Transverse colon (tissue), 4 donors: Measurements from ENCODE around the gene HSP90AA1. TPM values are rescaled to one million over a fixed set of nuclear protein-coding genes. Genes with fewer than 3 reads are reported as not detected.

Experiments used
- DNase-seq: peaks from one replicate; pipeline ENCODE4 v3.0.0-alpha.2; 2019
- H3K27ac ChIP-seq, 4 donors: fragments of 200-600 bp; sonication (generic); 2 replicates each; pipeline ENCODE4 v1.5.1; 2016 to 2018; ENCODE audit warnings: inconsistent platforms in 4 of 4
- H3K27me3 ChIP-seq: fragments of 200-600 bp; sonication (generic); 2 replicates; pipeline ENCODE4 v1.5.1; 2017; ENCODE audit warnings: inconsistent platforms
- H3K36me3 ChIP-seq, 4 donors: fragments of 200-600 bp; sonication (generic); 2 replicates each; pipeline ENCODE4 v1.5.1; 2017 to 2019; ENCODE audit warnings: inconsistent platforms in 4 of 4
- H3K4me1 ChIP-seq, 4 donors: fragments of 200-600 bp; sonication (generic); 2 replicates each; pipeline ENCODE4 v1.5.1; 2017 to 2020; ENCODE audit warnings: inconsistent platforms in 4 of 4
- H3K4me3 ChIP-seq, 4 donors: fragments of 200-600 bp; sonication (generic); 1 replicate in 1 of 4; 2 replicates in 3 of 4; pipeline versions ENCODE4 v1.5.1 to v1.6.1; 2017 to 2019; ENCODE audit warnings: inconsistent platforms in 4 of 4
- H3K9me3 ChIP-seq, 2 donors: fragments of 200-600 bp; sonication (generic); 2 replicates each; pipeline ENCODE4 v1.5.1; 2017 to 2019; ENCODE audit warnings: inconsistent platforms in 2 of 2
- CTCF ChIP-seq, 5 experiments: fragments of 200-600 bp in 3 of 5; fragments of 450-650 bp in 2 of 5; sonication (generic) in 3 of 5; IDR thresholded peaks; 1 replicate in 2 of 5; 2 replicates in 3 of 5; pipeline ENCODE4 v1.5.1; 2016 to 2017; ENCODE audit warnings: antibody characterized with exemption in 5 of 5, inconsistent platforms in 3 of 5, mild to moderate bottlenecking in 2 of 5, moderate library complexity in 1 of 5
- EP300 ChIP-seq: sonication (generic); formaldehyde crosslinking; IDR thresholded peaks from one replicate; pipeline ENCODE4 v1.6.1; 2017; ENCODE audit warnings: antibody characterized with exemption, low read depth
- POLR2A ChIP-seq: fragments of 450-650 bp; IDR thresholded peaks from one replicate; pipeline ENCODE4 v1.6.1; 2016; ENCODE audit warnings: antibody characterized with exemption, mild to moderate bottlenecking, moderate library complexity
- POLR2AphosphoS5 ChIP-seq, 3 donors: sonication (generic); formaldehyde crosslinking; IDR thresholded peaks; one replicate each; pipeline ENCODE4 v1.6.1; 2016; ENCODE audit warnings: antibody characterized with exemption in 3 of 3
- WGBS, 2 donors: methylation state at CpG; one replicate each; pipeline ENCODE4 v1.1.5; 2018; ENCODE audit warnings: low coverage in 1 of 2; 5-methylcytosine and 5-hydroxymethylcytosine counted together
- in situ Hi-C, 4 donors: fragments of 200-750 bp; cut with MboI; loops; one replicate each; pipeline versions ENCODE4 v1.15.0 to v1.15.1; 2017; ENCODE audit warnings: low sequenced_read_pairs in 3 of 4, low pct_ligation_motif_present in 1 of 4, low pct_unique_long_range_greater_than_20kb in 1 of 4
- intact Hi-C: fragments of 100-400 bp; cut with DNase I; formaldehyde crosslinking; loops from one replicate; pipeline ENCODE4 v1.15.1; 2023; ENCODE audit warnings: low total_unique reads
- total RNA-seq, 4 donors: library from RNA; depleted of rRNA; stranded (reverse); fragments of >200 nt; gene quantifications; one replicate each; pipeline ENCODE4 v1.1.0, GENCODE V29; 2016

Gene HSP90AA1
- total RNA-seq, 4 donors from 2014 or later, result 112 to 347 (median 235) TPM

GRCh38 chr14:102103062-102103695 lies 16.3 kb upstream of the HSP90AA1 start:
- in situ Hi-C loops (no loop called here), intact Hi-C loops (no loop called here)
- Histone ChIP-seq H3K27ac (no peak overlapping the region), H3K4me1 (no peaks in the 10 kb centered on the region), H3K36me3 (no peaks in the 10 kb centered on the region), H3K27me3 (no peaks in the 10 kb centered on the region), H3K9me3 (no peaks in the 10 kb centered on the region), H3K4me3 (no peak overlapping the region)
- WGBS, 2 donors, result 85 to 89% methylated on average over 8 to 10 of the region's 10 CpGs
- TF ChIP-seq EP300 (no peak), CTCF (IDR thresholded peaks at IDR 0.05) (no peak), POLR2A (no peak), POLR2AphosphoS5 (IDR thresholded peaks at IDR 0.05) (no peak)
- no peak for DNase-seq

GRCh38 chr14:102097441-102098135 lies 10.7 kb upstream of the HSP90AA1 start:
- no peaks in the 10 kb centered on the region for H3K36me3 ChIP-seq
- H3K9me3 ChIP-seq, result no peaks in the 10 kb centered on the region
- H3K27ac ChIP-seq, result peak overlapping the region in 3 of 4 donors; percentile 8 to 47 (median 13)
- H3K27me3 ChIP-seq, result no peaks in the 10 kb centered on the region
- H3K4me3 ChIP-seq, result no peak overlapping the region
- WGBS, 2 donors, result 20 to 52% methylated on average over 1 to 7 of the region's 7 CpGs
- peak; percentile 33 for DNase-seq
- in situ Hi-C loops (loop anchor here in 2 of 4 donors (10.0 kb wide), 2 partner anchors 133 to 393 kb away; partner anchors contain the start of gene DYNC1H1 (in 1 of the 2)), intact Hi-C loops (no loop called here)
- peaks cover 0 to 19% (median 8%) of the 10 kb centered on the region in 4 donors for H3K4me1 ChIP-seq
- TF ChIP-seq EP300, result no peak
- peak in 2 of 5 experiments; percentile 20 to 23 for TF ChIP-seq CTCF (IDR thresholded peaks at IDR 0.05)

- intact Hi-C loops, result no loop called here
- 0 to 41% methylated on average over 4 to 12 of the region's 12 CpGs for WGBS, 2 donors
- no peak overlapping the region for H3K27ac ChIP-seq
- peaks cover 0 to 19% (median 8%) of the 10 kb centered on the region in 4 donors for H3K4me1 ChIP-seq
- no peaks in the 10 kb centered on the region for H3K9me3 ChIP-seq
- in situ Hi-C loops, result loop anchor here in 2 of 4 donors (10.0 kb wide), 2 partner anchors 132 to 392 kb away; partner anchors contain the start of gene DYNC1H1 (in 1 of the 2)
- H3K4me3 ChIP-seq, result no peak overlapping the region
- TF ChIP-seq EP300 (no peak), POLR2AphosphoS5 (IDR thresholded peaks at IDR 0.05) (no peak), CTCF (IDR thresholded peaks at IDR 0.05) (peak; percentile 77 to 83 (median 79))
- peak; percentile 89 for DNase-seq
- no peaks in the 10 kb centered on the region for H3K36me3 ChIP-seq
- H3K27me3 ChIP-seq, result no peaks in the 10 kb centered on the region
These were observed 9.8 kb upstream of the HSP90AA1 start for GRCh38 chr14:102096569-102097188.

- DNase-seq, result no peak
- Histone ChIP-seq H3K9me3 (no peaks in the 10 kb centered on the region), H3K4me3 (no peak overlapping the region), H3K4me1 (peaks cover 0 to 19% (median 8%) of the 10 kb centered on the region in 4 donors), H3K27me3 (no peaks in the 10 kb centered on the region), H3K36me3 (no peaks in the 10 kb centered on the region), H3K27ac (no peak overlapping the region)
- TF ChIP-seq POLR2AphosphoS5 (IDR thresholded peaks at IDR 0.05) (no peak), CTCF (IDR thresholded peaks at IDR 0.05) (no peak), POLR2A (no peak), EP300 (no peak)
- in situ Hi-C loops (loop anchor here in 2 of 4 donors (10.0 kb wide), 2 partner anchors 131 to 391 kb away; partner anchors contain the start of gene DYNC1H1 (in 1 of the 2)), intact Hi-C loops (no loop called here)
- 63 to 83% methylated on average over 2 to 8 of the region's 8 CpGs for WGBS, 2 donors
These were observed 9.2 kb upstream of the HSP90AA1 start for GRCh38 chr14:102095871-102096568.
